K562 (cell line): ENCODE data around the gene NUP133. TPM values are rescaled to one million over a fixed set of nuclear protein-coding genes. Genes with fewer than 3 reads are reported as not detected.

ENCODE experiments used
- CBFA2T2 ChIP-seq: fragments of 450-650 bp; conservative IDR thresholded peaks from 2 replicates; pipeline ENCODE4 v1.6.1; 2017; ENCODE audit warnings: mild to moderate bottlenecking
- CBX1 ChIP-seq: sonication (generic); IDR thresholded peaks from 2 replicates; pipeline ENCODE4 v1.6.1; 2016; ENCODE audit warnings: antibody characterized with exemption, low read depth, mild to moderate bottlenecking
- CBX8 ChIP-seq: fragments of 200-600 bp; sonication (generic); IDR thresholded peaks from 2 replicates; pipeline ENCODE4 v1.6.1; 2012; ENCODE audit warnings: borderline replicate concordance, mixed run types, low read depth, mild to moderate bottlenecking, moderate library complexity, mixed read lengths, low read length, control low read depth, inconsistent platforms; ENCODE audit not compliant: poor library complexity, severe bottlenecking; ENCODE audit errors: extremely low read depth
- FOXA1 ChIP-seq: fragments of 450-650 bp; IDR thresholded peaks from 2 replicates; pipeline ENCODE4 v1.6.1; 2016; ENCODE audit warnings: mild to moderate bottlenecking, borderline replicate concordance
- MEF2D ChIP-seq: conservative IDR thresholded peaks from 2 replicates; pipeline ENCODE4 v1.6.1; 2016; ENCODE audit warnings: low read depth, missing genetic modification characterization, missing compliant biosample characterization
- MTA2 ChIP-seq: fragments of 450-650 bp; IDR thresholded peaks from 2 replicates; pipeline ENCODE4 v1.6.1; 2016; ENCODE audit warnings: low read depth
- MTA3 ChIP-seq: fragments of 450-650 bp; formaldehyde crosslinking; IDR thresholded peaks from 2 replicates; pipeline ENCODE4 v1.6.1; 2017; ENCODE audit warnings: mild to moderate bottlenecking, borderline replicate concordance
- MYC ChIP-seq, 2 experiments: fragments of 250-450 bp in 1 of 2; sonication (Bioruptor Pico) in 1 of 2; IDR thresholded peaks; 2 replicates each; pipeline versions ENCODE4 v1.5.1 to v1.6.1; 2012 to 2021; ENCODE audit warnings: low read depth in 2 of 2, borderline replicate concordance in 1 of 2, improper control_type of control experiment in 1 of 2, low read length in 1 of 2, mild to moderate bottlenecking in 1 of 2, moderate library complexity in 1 of 2
- NCOA4 ChIP-seq: fragments of 450-650 bp; IDR thresholded peaks from 2 replicates; pipeline ENCODE4 v1.6.1; 2018; ENCODE audit warnings: mild to moderate bottlenecking; ENCODE audit not compliant: partially characterized antibody
- PHF21A ChIP-seq: fragments of 450-650 bp; IDR thresholded peaks from 2 replicates; pipeline ENCODE4 v1.6.1; 2017; ENCODE audit warnings: low read depth, borderline replicate concordance
- PURB ChIP-seq: sonication (generic); formaldehyde crosslinking; IDR thresholded peaks from 2 replicates; pipeline ENCODE4 v1.9.0; 2021; ENCODE audit warnings: low read depth, mild to moderate bottlenecking, missing genetic modification reagents
- RFX7 ChIP-seq: fragments of 250-450 bp; sonication (Bioruptor Pico); IDR thresholded peaks from 2 replicates; pipeline ENCODE4 v1.5.1; 2021; ENCODE audit warnings: mild to moderate bottlenecking
- SIN3A ChIP-seq, 2 experiments: fragments of 150-350 bp in 1 of 2; IDR thresholded peaks; 2 replicates each; pipeline ENCODE4 v1.6.1; 2011 to 2016; ENCODE audit warnings: borderline replicate concordance in 2 of 2, low read depth in 2 of 2, low read length in 2 of 2, mild to moderate bottlenecking in 2 of 2, moderate library complexity in 2 of 2; ENCODE audit not compliant: control insufficient read depth in 1 of 2
- SIRT6 ChIP-seq: IDR thresholded peaks from one replicate; pipeline ENCODE4 v1.6.1; 2012; ENCODE audit warnings: low read depth, mild to moderate bottlenecking, control low read depth, inconsistent platforms, low read length, moderate library complexity
- SRSF3 ChIP-seq: fragments of 200-400 bp; formaldehyde crosslinking; IDR thresholded peaks from 2 replicates; pipeline ENCODE4 v1.6.1; 2016; ENCODE audit warnings: mild to moderate bottlenecking, low read length, moderate library complexity; ENCODE audit not compliant: insufficient read depth
- YY1 ChIP-seq, 3 experiments: IDR thresholded peaks; 2 replicates each; pipeline ENCODE4 v1.6.1; 2011; ENCODE audit warnings: low read length in 2 of 3, mild to moderate bottlenecking in 2 of 3, moderate library complexity in 2 of 3, borderline replicate concordance in 1 of 3, control low read depth in 1 of 3, low read depth in 1 of 3; ENCODE audit not compliant: insufficient read depth in 3 of 3, insufficient replicate concordance in 2 of 3, control insufficient read depth in 1 of 3, insufficient read length in 1 of 3; ENCODE audit errors: extremely low read depth in 1 of 3
- ZFP91 ChIP-seq: sonication (generic); formaldehyde crosslinking; IDR thresholded peaks from 2 replicates; pipeline ENCODE4 v1.8.0; 2022; ENCODE audit warnings: mild to moderate bottlenecking, missing genetic modification reagents
- ZNF3 ChIP-seq: fragments of 250-450 bp; sonication (Bioruptor Pico); IDR thresholded peaks from 2 replicates; pipeline ENCODE4 v1.5.0; 2021; ENCODE audit warnings: mild to moderate bottlenecking, moderate library complexity
- ZNF354B ChIP-seq: fragments of 250-450 bp; sonication (Bioruptor Pico); IDR thresholded peaks from 2 replicates; pipeline ENCODE4 v1.4.0; 2020
- ZNF445 ChIP-seq: fragments of 250-450 bp; sonication (Bioruptor Pico); IDR thresholded peaks from 2 replicates; pipeline ENCODE4 v1.4.0; 2020; ENCODE audit warnings: low read depth, mild to moderate bottlenecking, moderate library complexity
- ZNF76 ChIP-seq: fragments of 250-450 bp; sonication (Bioruptor Pico); IDR thresholded peaks from 2 replicates; pipeline ENCODE4 v1.4.0; 2020; ENCODE audit warnings: mild to moderate bottlenecking, moderate library complexity, borderline replicate concordance
- ZNF830 ChIP-seq: fragments of 250-450 bp; sonication (Bioruptor Pico); IDR thresholded peaks from 2 replicates; pipeline ENCODE4 v1.5.0; 2021; ENCODE audit warnings: mild to moderate bottlenecking
- polyA plus RNA-seq, 8 experiments: library from polyadenylated mRNA; depleted of rRNA in 4 of 8; stranded (reverse) in 5 of 8; unstranded in 3 of 8; fragments of >200 nt; fragmentation: Nextera tagmentation in 2 of 8; fragmentation: Illumina TruSeq in 1 of 8; extraction: Ambion mirVana in 2 of 8; extraction: Trizol in 1 of 8; gene quantifications; 2 replicates each; pipeline versions ENCODE4 v1.2.1 to v1.2.3, GENCODE V29; 2011 to 2014; ENCODE audit warnings: inconsistent platforms in 1 of 8, missing spikeins in 1 of 8
- total RNA-seq, 7 experiments: library from RNA; depleted of rRNA in 6 of 7; stranded (reverse); fragments of >200 nt in 6 of 7; fragmentation: Illumina TruSeq in 2 of 7; extraction: Trizol in 2 of 7; gene quantifications; 2 replicates each; pipeline versions ENCODE4 v1.2.1 to v1.2.3, GENCODE V29; 2011 to 2021; ENCODE audit warnings: low replicate concordance in 1 of 7
- TF ChIP-seq, protein P1 (sequence below): fragments of 450-650 bp; IDR thresholded peaks from one replicate; pipeline ENCODE4 v1.6.1; 2018; ENCODE audit warnings: mild to moderate bottlenecking, moderate library complexity; ENCODE audit not compliant: partially characterized antibody

NUP133 gene
- total and polyA plus RNA-seq, 9 of the 15 experiments (the other 6 are each of a cell fraction or from before 2014, with no cell fraction given): 21.7 to 85.1 (median 61.3) TPM

DNA sequence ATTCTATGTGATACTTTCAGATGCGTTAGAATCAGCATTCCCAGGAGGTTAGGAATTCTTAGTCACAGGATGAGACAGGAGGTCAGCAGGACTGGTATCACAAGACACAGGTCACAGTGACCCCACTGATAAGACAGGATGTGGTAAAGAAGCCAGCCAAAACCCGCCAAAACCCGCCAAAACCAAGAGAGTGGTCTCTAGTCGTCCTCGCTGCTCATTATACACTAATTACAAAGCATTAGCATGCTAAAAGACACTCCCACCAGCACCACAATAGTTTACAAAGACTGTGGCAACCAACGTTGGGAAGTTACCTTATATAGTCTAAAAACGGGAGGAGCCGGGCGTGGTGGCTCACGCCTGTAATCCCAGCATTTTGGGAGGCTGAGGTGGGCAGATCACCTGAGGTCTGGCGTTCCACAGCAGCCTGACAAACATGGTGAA lies 60.3 kb downstream of the NUP133 start (continued):
- TF ChIP-seq YY1 (IDR thresholded peaks at IDR 0.05; ENCODE audit: borderline replicate concordance in 1 of 3, control insufficient read depth in 1 of 3, extremely low read depth in 1 of 3, insufficient read depth in 3 of 3, insufficient read length in 1 of 3, insufficient replicate concordance in 2 of 3, low read depth in 1 of 3, low read length in 2 of 3) (no peak), NCOA4 (no peak), ZNF445 (CRISPR knock-in tag) (0 out of 2 replicates have a peak, but pooled peaks have one; percentile 50), SIN3A (IDR thresholded peaks at IDR 0.05; ENCODE audit: borderline replicate concordance in 2 of 2, control insufficient read depth in 1 of 2, low read depth in 2 of 2, low read length in 2 of 2) (no peak), PHF21A (no peak), CBFA2T2 (peak; percentile 56), SRSF3 (no peak), MEF2D (tag) (0 out of 2 replicates have a peak, but pooled peaks have one; percentile 57), MYC (IDR thresholded peaks at IDR 0.05; ENCODE audit: low read depth, low read length) (no peak), MYC (CRISPR knock-in tag; IDR thresholded peaks at IDR 0.05; ENCODE audit: borderline replicate concordance, low read depth) (no peak), CBX8 (no peak), RFX7 (no peak), ZNF76 (CRISPR knock-in tag) (no peak), ZFP91 (CRISPR knock-in tag) (no peak), ZNF354B (CRISPR knock-in tag) (no peak), CBX1 (no peak), MTA3 (0 out of 2 replicates have a peak, but pooled peaks have one; percentile 58), MTA2 (no peak; the same call in 1 of the 2 replicates), ZNF830 (no peak), ZNF3 (CRISPR knock-in tag) (no peak), SIRT6 (no peak), PURB (no peak), FOXA1 (no peak)
- TF ChIP-seq, protein P1, sequence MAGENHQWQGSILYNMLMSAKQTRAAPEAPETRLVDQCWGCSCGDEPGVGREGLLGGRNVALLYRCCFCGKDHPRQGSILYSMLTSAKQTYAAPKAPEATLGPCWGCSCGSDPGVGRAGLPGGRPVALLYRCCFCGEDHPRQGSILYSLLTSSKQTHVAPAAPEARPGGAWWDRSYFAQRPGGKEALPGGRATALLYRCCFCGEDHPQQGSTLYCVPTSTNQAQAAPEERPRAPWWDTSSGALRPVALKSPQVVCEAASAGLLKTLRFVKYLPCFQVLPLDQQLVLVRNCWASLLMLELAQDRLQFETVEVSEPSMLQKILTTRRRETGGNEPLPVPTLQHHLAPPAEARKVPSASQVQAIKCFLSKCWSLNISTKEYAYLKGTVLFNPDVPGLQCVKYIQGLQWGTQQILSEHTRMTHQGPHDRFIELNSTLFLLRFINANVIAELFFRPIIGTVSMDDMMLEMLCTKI: no peak
